GM12878 (cell line): ENCODE measurements around the gene SPTBN2. TPM values are rescaled to one million over a fixed set of nuclear protein-coding genes. Genes with fewer than 3 reads are reported as not detected.
A peak's percentile ranks its signal among the peaks of the same experiment; 100 is the strongest.

ENCODE experiments used
- BCLAF1 ChIP-seq: fragments of 450-650 bp; IDR thresholded peaks from 2 replicates; pipeline ENCODE4 v1.6.1; 2017; ENCODE audit warnings: antibody characterized with exemption, mild to moderate bottlenecking, moderate library complexity
- BHLHE40 ChIP-seq, 2 experiments: fragments of 450-650 bp in 1 of 2; IDR thresholded peaks; 2 replicates each; pipeline ENCODE4 v1.6.1; 2011 to 2017; ENCODE audit warnings: low read depth in 2 of 2, borderline replicate concordance in 1 of 2, improper control_type of control experiment in 1 of 2, low read length in 1 of 2, mild to moderate bottlenecking in 1 of 2
- CHD1 ChIP-seq: IDR thresholded peaks from 2 replicates; pipeline ENCODE4 v1.6.1; 2012; ENCODE audit warnings: low read depth, low read length, improper control_type of control experiment
- E4F1 ChIP-seq: fragments of 450-650 bp; IDR thresholded peaks from 2 replicates; pipeline ENCODE4 v1.6.1; 2018; ENCODE audit warnings: borderline replicate concordance, mild to moderate bottlenecking; ENCODE audit not compliant: partially characterized antibody
- JUND ChIP-seq: IDR thresholded peaks from 2 replicates; pipeline ENCODE4 v1.6.1; 2012; ENCODE audit warnings: low read depth, mild to moderate bottlenecking, low read length, improper control_type of control experiment, moderate library complexity
- LARP7 ChIP-seq: fragments of 450-650 bp; IDR thresholded peaks from 2 replicates; pipeline ENCODE4 v1.6.1; 2017; ENCODE audit warnings: mild to moderate bottlenecking
- MTA2 ChIP-seq: fragments of 450-650 bp; IDR thresholded peaks from 2 replicates; pipeline ENCODE4 v1.6.1; 2016; ENCODE audit warnings: low read depth, mild to moderate bottlenecking, moderate library complexity
- NFIC ChIP-seq: IDR thresholded peaks from 2 replicates; pipeline ENCODE4 v1.6.1; 2012; ENCODE audit warnings: low read depth, mild to moderate bottlenecking, inconsistent platforms, low read length, moderate library complexity
- NFXL1 ChIP-seq: fragments of 450-650 bp; IDR thresholded peaks from 2 replicates; pipeline ENCODE4 v1.6.1; 2017; ENCODE audit warnings: antibody characterized with exemption, mild to moderate bottlenecking, borderline replicate concordance
- NR2F1 ChIP-seq: fragments of 450-650 bp; conservative IDR thresholded peaks from 2 replicates; pipeline ENCODE4 v1.6.1; 2017; ENCODE audit warnings: mild to moderate bottlenecking
- SIX5 ChIP-seq: IDR thresholded peaks from 2 replicates; pipeline ENCODE4 v1.6.1; 2011; ENCODE audit warnings: mild to moderate bottlenecking, low read depth, low read length, moderate library complexity; ENCODE audit not compliant: severe bottlenecking
- STAT3 ChIP-seq: IDR thresholded peaks from 2 replicates; pipeline ENCODE4 v1.6.1; 2011; ENCODE audit warnings: low read depth, low read length, improper control_type of control experiment
- TBL1XR1 ChIP-seq: IDR thresholded peaks from 2 replicates; pipeline ENCODE4 v1.6.1; 2012; ENCODE audit warnings: low read depth, low read length, improper control_type of control experiment
- YBX1 ChIP-seq: fragments of 450-650 bp; IDR thresholded peaks from 2 replicates; pipeline ENCODE4 v1.6.1; 2016; ENCODE audit warnings: antibody characterized with exemption
- polyA plus RNA-seq, 11 experiments: library from polyadenylated mRNA; depleted of rRNA in 4 of 11; unstranded in 6 of 11; stranded (reverse) in 5 of 11; fragments of >200 nt; fragmentation: Nextera tagmentation in 4 of 11; fragmentation: Illumina TruSeq in 1 of 11; extraction: Ambion mirVana in 4 of 11; extraction: Trizol in 1 of 11; gene quantifications; 1 replicate in 1 of 11; 2 replicates in 10 of 11; pipeline versions ENCODE4 v1.2.1 to v1.2.3, GENCODE V29; 2011 to 2016; ENCODE audit warnings: inconsistent platforms in 2 of 11, missing spikeins in 2 of 11, low read depth in 1 of 11
- total RNA-seq, 4 experiments: library from RNA; depleted of rRNA in 3 of 4; stranded (reverse); fragments of >200 nt in 3 of 4; fragmentation: Illumina TruSeq in 1 of 4; extraction: Trizol in 1 of 4; gene quantifications; 2 replicates each; pipeline versions ENCODE4 v1.2.1 to v1.2.3, GENCODE V29; 2013 to 2021
- TF ChIP-seq, protein P1 (sequence below): fragments of 450-650 bp; IDR thresholded peaks from 2 replicates; pipeline ENCODE4 v1.6.1; 2017; ENCODE audit warnings: mild to moderate bottlenecking, low read depth, inconsistent platforms; ENCODE audit not compliant: poor library complexity, severe bottlenecking
- TF ChIP-seq, protein P2 (sequence below): fragments of 450-650 bp; IDR thresholded peaks from 2 replicates; pipeline ENCODE4 v1.6.1; 2016; ENCODE audit warnings: mild to moderate bottlenecking
- TF ChIP-seq, protein P3 (sequence below): IDR thresholded peaks from 2 replicates; pipeline ENCODE4 v1.6.1; 2011; ENCODE audit warnings: low read depth, low read length, improper control_type of control experiment, borderline replicate concordance

The SPTBN2 gene
- total and polyA plus RNA-seq, 10 of the 15 experiments (the other 5 are each of a cell fraction or from before 2014, with no cell fraction given): 0.38 to 1.0 (median 0.69) TPM; not detected in 5

DNA sequence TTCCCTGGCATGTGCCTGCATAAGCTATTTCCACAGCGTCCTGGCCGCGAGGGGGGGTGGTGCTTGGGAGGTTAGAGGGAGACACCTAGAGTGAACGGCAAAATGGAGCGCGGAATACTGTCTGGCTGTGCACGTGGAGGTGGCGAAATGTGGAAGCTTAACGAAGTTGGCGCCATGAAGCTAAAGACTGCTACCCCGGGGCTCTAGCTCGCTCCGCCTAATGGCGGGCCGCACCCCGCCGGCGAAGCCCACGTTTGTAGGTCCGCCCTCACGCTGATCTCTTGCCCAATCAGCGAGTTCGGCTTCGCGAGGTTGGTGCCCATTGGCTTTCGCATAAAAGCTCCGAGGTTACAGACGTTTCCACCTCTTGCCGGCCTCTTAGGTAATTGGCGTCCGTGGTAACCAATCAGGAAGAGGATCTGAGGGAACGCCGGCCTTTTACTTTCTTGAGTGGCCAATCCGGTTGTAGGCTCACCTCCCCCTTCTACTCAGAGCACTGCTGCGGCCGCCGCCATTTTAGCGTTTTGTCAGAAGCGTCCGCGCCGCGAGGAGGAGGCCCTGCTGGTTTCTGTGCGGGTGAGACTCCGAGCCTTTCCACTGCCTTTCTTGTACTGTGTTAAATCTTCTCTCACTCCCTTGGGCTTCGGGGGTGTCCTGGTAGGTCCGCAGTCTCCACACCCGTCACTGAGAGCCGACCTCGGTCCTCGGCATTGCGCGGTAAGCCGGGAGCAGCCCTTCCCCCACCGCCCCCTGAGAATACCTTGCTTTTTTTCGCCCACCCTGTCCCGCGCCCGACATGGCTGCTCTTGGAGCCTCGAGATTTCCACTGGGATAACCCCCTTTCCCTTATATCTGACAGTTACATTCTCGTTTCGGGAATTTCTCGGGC, 90.6 kb downstream of the SPTBN2 start, which contains the start of gene RBM4 (continued):
- peak; percentile 35; the same call in 1 of the 2 replicates for TF ChIP-seq NFIC
- TF ChIP-seq NR2F1: 0 out of 2 replicates have a peak, but pooled peaks have one; percentile 46
- TF ChIP-seq SIX5: peak; percentile 19
- TF ChIP-seq, protein P1, sequence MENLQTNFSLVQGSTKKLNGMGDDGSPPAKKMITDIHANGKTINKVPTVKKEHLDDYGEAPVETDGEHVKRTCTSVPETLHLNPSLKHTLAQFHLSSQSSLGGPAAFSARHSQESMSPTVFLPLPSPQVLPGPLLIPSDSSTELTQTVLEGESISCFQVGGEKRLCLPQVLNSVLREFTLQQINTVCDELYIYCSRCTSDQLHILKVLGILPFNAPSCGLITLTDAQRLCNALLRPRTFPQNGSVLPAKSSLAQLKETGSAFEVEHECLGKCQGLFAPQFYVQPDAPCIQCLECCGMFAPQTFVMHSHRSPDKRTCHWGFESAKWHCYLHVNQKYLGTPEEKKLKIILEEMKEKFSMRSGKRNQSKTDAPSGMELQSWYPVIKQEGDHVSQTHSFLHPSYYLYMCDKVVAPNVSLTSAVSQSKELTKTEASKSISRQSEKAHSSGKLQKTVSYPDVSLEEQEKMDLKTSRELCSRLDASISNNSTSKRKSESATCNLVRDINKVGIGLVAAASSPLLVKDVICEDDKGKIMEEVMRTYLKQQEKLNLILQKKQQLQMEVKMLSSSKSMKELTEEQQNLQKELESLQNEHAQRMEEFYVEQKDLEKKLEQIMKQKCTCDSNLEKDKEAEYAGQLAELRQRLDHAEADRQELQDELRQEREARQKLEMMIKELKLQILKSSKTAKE: peak; percentile 79
- TF ChIP-seq E4F1: no peak
- TF ChIP-seq, protein P2, sequence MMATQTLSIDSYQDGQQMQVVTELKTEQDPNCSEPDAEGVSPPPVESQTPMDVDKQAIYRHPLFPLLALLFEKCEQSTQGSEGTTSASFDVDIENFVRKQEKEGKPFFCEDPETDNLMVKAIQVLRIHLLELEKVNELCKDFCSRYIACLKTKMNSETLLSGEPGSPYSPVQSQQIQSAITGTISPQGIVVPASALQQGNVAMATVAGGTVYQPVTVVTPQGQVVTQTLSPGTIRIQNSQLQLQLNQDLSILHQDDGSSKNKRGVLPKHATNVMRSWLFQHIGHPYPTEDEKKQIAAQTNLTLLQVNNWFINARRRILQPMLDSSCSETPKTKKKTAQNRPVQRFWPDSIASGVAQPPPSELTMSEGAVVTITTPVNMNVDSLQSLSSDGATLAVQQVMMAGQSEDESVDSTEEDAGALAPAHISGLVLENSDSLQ: peak; percentile 99
- TF ChIP-seq BCLAF1: no peak
- no peak for TF ChIP-seq NFXL1
- TF ChIP-seq CHD1: 0 out of 2 replicates have a peak, but pooled peaks have one; percentile 68
- 0 out of 2 replicates have a peak, but pooled peaks have one; percentile 33 for TF ChIP-seq MTA2
- peak; percentile 39 to 45; a peak in 1 of 4 replicates for TF ChIP-seq BHLHE40 (IDR thresholded peaks at IDR 0.05; ENCODE audit: borderline replicate concordance in 1 of 2, low read depth in 2 of 2, low read length in 1 of 2)
- peak; percentile 59 for TF ChIP-seq LARP7
- no peak for TF ChIP-seq TBL1XR1
- TF ChIP-seq STAT3: no peak
- TF ChIP-seq, protein P3, sequence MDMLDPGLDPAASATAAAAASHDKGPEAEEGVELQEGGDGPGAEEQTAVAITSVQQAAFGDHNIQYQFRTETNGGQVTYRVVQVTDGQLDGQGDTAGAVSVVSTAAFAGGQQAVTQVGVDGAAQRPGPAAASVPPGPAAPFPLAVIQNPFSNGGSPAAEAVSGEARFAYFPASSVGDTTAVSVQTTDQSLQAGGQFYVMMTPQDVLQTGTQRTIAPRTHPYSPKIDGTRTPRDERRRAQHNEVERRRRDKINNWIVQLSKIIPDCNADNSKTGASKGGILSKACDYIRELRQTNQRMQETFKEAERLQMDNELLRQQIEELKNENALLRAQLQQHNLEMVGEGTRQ: no peak; the same call in 1 of the 2 replicates
- TF ChIP-seq JUND: no peak
- TF ChIP-seq YBX1: no peak
